ENCODE measurements around the gene HDGFL2.

The HDGFL2 gene

DNA sequence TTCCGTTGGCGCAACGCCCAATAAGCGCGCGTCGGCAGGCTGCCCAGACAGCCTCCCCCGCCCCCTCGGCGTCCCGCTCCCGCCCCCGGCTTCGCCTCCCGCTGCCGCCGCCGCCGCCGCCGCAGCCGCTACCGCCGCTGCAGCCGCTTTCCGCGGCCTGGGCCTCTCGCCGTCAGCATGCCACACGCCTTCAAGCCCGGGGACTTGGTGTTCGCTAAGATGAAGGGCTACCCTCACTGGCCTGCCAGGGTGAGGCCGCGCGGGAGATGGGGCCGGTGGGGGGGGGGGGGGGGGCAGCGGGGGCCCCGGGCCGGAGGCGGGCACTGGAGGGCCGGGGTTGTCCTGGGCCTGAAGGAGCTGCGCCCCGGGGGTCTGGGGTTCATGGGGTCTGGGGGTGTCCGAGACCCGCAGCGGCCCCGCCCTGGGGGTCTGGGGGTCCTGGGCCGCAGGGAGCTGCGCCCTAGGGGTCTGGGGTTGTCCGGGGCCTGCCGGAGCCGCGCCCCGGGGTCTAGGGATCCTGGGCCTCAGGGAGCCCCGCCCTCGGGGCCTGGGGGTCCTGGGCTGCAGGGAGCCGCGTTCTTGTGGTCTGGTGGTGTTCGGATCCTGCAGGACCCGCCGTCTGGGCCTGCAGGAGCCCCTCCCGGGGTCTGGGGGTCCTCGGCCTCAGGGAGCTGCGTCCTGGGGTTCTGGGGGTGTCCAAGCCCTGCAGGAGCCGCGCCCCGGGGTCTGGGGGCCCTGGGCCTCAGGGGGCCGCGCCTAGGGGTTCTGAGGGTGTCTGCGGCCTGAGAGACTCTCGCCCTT lies at the start of gene HDGFL2:
Gene HDGFL2, plus strand, starts transcription at position 124 of the 801 bp plus-strand sequence. Its CDS starts 54 bp downstream, at position 178.
- no peak for DNase-seq

- DNase-seq = no peak
Observed at GRCh38 chr19:4423416-4424126, 48.5 kb upstream of the HDGFL2 start.

DNA sequence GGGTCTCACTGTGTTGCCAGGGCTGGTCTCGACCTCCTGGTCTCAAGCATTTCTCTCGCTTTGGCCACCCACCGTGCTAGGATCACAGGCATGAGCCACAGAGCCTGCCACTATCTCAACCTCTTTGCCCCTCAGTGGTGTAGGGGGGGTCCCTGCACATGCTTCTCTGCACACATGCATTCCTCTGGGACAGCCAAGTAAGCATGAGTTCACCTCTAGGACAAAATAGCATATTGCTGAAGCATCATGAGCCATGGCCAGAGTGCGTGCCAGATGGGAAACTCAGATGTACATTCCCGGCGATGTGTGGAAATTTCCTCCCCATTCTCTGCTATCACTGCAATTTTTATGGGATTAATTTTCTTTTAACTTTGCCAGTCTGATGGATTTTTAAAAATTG lies 46.6 kb upstream of the HDGFL2 start:
- no peak for DNase-seq

GRCh38 chr19:4428326-4428975 lies 43.6 kb upstream of the HDGFL2 start:
- DNase-seq = no peak

DNA sequence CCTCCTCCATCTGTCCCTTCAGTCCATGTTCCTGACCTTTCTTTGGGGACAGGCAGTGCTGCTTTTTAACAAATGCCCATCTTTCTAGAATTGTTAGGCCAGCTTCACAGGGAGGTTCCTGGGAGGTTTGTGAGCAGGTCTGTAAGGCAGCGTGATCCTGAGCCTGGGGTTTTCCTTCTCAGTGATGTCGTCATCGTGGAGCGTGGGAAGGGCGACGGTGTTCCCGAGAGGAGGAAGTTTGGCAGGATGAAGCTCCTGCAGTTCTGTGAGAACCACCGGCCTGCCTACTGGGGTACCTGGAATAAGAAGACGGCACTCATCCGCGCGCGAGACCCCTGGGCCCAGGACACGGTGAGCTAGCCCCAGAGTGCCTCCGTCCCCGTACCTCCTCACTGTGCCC lies 42.8 kb upstream of the HDGFL2 start:
- DNase-seq = no peak

- no peak for DNase-seq
Observed at GRCh38 chr19:4429771-4430171, 42.3 kb upstream of the HDGFL2 start.

DNA sequence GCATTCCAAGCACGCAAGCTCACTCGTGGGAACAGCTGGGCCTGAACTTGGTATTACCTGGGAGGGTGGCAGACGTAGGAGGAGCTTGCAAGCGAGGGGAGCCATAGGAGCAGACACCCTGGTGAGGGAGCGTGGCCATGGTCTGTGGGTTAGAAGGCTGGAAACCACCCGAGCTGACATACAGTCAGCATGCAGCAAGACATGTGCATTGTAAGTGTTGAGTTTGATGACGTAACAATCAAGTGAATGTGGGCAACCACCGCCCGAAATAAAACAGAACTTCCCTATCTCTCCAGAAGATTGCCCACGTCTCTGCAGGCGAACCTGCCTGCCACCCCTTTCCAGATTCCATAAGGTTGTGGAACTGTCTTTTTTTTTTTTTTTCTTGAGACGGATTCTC lies 41.3 kb upstream of the HDGFL2 start:
- DNase-seq = no peak

GRCh38 chr19:4431296-4431695 lies 40.8 kb upstream of the HDGFL2 start:
- DNase-seq = no peak

GRCh38 chr19:4431808-4432674 lies 40.1 kb upstream of the HDGFL2 start:
- no peak for DNase-seq

- DNase-seq = no peak
Observed at GRCh38 chr19:4432918-4433506, 39.1 kb upstream of the HDGFL2 start.

DNA sequence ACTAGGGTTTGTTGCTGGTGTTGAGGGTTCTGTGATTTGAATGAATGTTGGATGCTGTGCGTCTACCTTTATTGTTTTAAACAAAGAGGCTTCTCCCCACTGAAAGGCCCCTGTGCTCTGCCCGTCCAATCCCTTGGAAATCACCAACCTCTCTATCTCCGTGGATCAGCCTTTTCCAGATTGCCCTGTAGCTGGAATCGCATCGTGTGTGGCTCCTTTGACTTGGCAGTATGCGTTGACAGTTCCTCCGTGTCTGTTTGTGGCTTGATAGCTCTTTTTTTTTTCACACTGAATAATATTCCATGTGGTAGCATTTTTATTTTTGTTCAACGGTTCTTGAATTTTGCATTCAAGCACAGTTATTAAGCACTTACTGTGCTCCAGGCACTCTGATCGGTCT lies 37.7 kb upstream of the HDGFL2 start:
- DNase-seq = no peak

- DNase-seq = no peak
Observed at GRCh38 chr19:4436231-4436630, 35.9 kb upstream of the HDGFL2 start.

DNA sequence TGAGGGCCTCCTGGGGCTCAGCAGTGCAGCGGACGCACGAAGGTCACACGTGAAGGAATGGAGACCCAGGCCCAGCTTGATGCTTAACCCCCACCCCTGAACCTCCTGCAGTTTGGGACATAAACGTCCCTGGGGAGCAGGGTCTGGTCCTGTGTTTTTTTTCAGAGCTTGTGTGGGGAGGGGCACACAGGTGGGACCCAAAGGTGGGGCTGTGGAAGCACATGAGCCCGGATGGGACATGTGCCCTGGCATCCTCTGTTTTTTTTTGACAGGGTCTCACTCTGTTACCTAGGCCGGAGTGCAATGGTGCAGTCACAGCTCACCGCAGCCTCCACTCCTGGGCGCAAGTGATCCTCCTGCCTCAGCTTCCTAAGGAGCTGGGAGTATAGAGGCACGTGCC lies 35.0 kb upstream of the HDGFL2 start:
- no peak for DNase-seq

GRCh38 chr19:4439243-4439642 lies 32.9 kb upstream of the HDGFL2 start:
- DNase-seq = no peak

GRCh38 chr19:4441994-4442818 lies 29.9 kb upstream of the HDGFL2 start:
- no peak for DNase-seq

DNA sequence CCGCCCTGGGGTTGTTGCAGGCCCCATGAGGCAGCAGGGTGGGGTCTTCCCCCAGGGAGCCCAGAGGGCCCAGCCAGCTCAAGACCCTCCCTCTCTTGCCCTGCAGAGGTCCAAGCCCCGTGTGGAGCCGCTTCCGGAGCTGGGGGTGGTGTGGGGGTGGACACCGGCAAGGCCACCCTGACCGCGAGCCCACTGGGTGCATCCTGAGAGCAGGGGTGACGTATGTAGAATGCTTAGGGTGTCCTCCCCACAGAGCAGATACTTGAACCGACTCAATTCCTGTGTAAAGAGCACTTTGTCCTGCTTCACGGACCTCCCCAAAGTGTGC lies 29.3 kb upstream of the HDGFL2 start:
- DNase-seq = no peak

- no peak for DNase-seq
Observed at GRCh38 chr19:4443188-4443587, 28.9 kb upstream of the HDGFL2 start.

DNA sequence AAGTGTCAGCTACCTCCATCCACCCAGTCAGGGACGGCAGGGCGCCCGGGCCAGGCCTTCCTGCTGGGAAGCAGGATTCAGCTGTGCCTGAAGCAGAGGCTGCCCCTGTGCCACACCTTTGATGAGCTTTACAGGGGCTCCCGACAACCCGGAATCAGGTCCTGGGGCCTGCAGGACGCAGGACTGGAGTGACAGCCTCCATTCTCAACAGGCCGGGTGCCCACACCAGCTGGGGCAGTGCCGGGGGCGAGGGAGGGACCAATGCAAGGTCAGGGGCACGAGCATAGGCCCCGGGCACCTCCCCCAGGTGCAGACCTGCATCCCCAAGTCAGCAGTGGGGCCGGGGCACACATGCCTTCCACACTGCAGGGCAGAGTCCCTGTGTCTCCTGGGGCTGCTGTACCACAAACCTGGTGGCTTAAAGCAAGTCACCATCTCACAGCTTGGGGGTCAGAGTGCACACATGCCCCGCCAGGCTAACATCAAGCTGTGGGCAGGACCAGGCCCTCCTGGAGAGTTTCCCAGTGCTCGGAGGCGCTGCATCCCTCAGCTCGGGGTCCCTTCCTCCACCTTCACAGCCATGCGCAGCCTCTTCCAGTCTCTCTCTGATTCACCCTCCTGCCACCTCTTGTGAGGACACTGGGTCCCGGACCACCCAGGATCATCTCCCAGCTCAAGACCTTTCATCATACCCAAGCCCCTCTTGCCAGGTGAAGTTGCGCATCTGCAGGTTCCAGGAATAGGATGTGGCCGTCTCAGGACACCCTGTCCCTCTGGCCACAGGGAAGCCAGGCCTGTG lies 27.9 kb upstream of the HDGFL2 start:
- DNase-seq = no peak

GRCh38 chr19:4444765-4445741 lies 27.0 kb upstream of the HDGFL2 start:
- DNase-seq = no peak

All from NCI-H2029 treated with DMSO at 0.1 percent for 48 hours (cell line).